HG03060 (cell line): ENCODE results near the gene PLAC8L1.

Experiments
- ATAC-seq: cut with Tn5 transposase; IDR thresholded peaks from one replicate; pipeline ENCODE4 v1.9.1; 2021; ENCODE audit warnings: low read depth, moderate number of reproducible peaks; ENCODE audit not compliant: unreplicated experiment

Gene PLAC8L1

GRCh38 chr5:146081556-146081955 is 23.8 kb downstream of the PLAC8L1 start:
- no peak for ATAC-seq

DNA sequence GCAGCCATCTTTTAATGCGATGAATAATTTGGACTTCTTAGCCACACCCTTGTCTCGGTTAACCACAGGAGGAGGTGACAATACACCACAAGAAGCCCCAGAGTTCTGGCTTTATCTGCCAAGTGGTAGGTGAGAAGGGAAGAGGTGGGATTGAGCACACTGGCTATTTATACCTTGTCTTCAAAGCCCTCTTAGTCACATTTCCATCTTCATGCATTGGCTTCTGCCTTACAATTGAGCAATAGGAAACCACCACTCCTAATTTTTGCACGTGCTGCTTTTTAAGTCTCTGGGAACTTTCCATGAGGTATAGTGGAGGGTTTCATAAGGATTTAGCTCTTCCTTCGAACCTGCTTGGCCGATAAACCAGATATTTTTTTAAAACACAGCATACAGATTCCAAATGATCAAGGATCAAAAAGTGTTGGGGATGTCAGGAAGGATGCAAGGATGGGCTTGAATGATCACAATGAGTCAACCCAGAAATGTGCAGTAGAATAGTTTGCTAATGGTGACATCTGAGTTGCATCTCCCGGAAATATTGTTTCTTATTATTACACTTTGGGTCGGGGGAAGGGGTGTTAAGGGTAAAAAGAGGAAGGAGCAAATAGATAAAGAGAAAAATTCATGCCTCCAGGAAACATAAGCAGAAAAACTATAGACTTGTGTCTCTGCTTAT is 25.5 kb downstream of the PLAC8L1 start:
- ATAC-seq: no peak

DNA sequence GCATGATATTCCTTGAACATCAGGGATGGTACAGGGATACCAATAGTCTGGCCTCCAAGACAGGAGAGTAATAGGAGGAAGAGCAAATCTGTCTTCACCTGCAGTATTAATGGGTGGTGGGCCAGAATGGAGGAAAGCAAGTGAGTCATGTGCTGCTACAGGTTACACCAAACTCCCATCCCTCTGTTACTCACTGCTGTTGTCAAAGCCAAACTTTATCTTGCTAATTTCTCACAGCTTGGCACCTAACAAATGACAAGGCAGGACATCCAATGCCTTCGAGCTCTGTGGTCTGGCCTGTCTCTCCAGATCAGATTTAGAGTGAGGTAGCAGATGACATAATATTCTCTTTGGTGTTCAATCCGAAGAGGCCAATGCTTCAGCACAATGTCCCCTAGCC is 26.8 kb downstream of the PLAC8L1 start:
- ATAC-seq: no peak

- no peak for ATAC-seq
These were observed 28.9 kb downstream of the PLAC8L1 start for GRCh38 chr5:146076455-146076854.

DNA sequence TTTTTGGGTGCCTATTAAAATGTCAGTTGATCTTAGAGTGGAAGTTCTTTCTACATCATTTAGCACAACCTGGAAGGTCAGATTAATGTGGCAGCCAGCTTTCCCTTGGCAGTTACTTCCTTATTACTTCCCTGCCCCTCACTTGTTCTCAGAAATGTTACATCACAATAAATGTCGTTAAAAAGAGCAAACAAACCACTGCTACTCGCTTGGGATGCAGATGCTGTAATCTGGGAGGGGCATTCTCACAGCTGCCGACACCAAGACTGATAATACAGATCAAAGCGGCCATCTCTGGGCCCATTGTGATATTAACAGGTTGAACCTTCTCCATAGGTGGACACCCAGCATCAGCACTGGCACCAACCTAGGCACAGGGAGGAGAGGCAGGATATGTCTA is 29.3 kb downstream of the PLAC8L1 start:
- no peak for ATAC-seq

GRCh38 chr5:146073239-146073900 is 32.0 kb downstream of the PLAC8L1 start:
- no peak for ATAC-seq

DNA sequence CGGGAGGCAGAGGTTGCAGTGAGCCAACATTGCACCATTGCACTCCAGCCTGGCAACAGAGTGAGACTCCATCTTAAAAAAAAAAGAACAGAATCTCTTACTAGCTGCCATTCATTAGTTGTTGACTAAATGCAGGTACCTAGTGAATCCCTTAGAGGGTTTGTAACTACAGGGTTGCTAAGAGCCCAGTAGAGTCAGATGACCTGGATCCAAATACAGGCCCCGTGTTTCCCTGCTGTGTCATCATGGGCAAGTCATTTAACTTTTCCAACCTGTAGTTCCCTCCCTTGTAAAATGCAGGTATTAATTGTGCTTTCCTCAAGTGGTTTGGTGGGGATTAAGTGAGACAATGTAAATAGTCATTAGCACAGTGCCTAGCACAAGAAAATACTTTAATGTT is 32.8 kb downstream of the PLAC8L1 start:
- no peak for ATAC-seq

- ATAC-seq: no peak
These were observed 34.2 kb downstream of the PLAC8L1 start for GRCh38 chr5:146071171-146071570.

- no peak for ATAC-seq
These were observed 34.6 kb downstream of the PLAC8L1 start for GRCh38 chr5:146070746-146071145.

DNA sequence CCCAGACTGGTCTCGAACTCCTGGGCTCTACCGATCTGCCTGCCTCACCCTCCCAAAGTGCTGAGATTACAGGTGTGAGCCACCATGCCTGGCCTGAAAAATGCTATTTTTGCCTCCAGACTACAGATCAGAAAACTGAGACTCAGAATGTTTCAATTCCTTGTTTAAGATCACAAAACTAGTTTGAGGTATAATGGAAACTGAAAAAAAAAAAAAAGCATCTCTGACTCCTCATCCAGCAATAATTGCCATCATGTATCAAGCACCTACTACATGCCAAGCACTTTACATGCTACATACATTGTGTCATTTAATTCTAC is 35.6 kb downstream of the PLAC8L1 start:
- ATAC-seq: peak; percentile 51

DNA sequence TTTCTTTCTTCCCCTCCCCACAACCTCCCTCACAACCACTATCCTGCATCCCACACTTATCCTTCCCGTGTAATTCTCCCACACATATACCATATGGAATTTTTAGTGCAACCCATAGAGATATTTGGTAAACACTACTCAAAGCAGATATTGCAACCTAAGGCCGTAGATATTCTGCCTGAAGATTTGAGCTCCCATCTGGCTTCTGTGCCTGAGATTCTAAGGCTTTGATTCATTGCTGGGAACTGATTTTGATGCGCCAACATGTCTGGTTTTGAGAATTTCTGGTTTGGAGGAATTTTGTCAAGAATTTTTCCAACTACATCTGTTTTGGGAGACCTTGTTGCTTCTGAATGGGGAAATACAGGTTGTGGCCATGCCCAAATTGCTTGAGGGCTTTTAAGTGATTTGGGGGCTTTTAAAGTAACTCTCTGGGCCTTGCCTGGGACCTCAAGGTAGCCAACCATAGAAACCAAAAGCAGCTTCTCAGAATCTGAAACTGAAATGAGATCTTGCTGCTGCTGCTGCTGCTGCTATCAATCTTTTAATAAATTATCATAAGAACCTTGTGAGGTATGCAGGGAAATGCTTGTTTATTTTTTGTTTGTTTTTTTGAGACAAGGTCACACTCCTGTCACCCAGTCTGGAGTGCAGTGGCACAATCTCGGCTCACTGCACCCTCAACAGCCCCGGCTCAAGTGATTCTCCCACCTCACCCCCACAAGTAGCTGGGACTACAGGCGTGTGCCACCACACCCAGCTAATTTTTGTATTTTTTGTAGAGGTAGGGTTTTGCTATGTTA is 36.2 kb downstream of the PLAC8L1 start:
- ATAC-seq: peak; percentile 15

DNA sequence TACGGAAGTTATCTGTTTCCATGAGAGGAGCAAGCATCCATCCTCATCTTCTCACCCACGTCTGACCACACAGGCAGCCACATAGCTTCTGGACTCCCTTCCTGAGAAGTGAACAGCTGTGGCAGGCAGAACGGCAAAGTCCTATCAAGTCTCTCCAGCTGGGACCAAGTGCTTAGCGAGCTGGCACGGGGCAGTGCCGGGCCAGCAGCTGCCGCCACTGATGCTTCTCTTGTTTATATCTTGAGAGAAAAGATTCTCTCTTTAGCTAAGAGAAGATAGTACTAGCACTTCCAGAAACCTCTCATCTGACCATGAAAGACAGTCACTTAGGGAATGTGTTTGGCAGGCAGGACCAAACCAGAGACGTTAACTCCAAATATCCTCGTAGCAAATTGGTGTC is 37.2 kb downstream of the PLAC8L1 start:
- ATAC-seq: no peak

GRCh38 chr5:146066968-146067367 is 38.4 kb downstream of the PLAC8L1 start:
- ATAC-seq: no peak

DNA sequence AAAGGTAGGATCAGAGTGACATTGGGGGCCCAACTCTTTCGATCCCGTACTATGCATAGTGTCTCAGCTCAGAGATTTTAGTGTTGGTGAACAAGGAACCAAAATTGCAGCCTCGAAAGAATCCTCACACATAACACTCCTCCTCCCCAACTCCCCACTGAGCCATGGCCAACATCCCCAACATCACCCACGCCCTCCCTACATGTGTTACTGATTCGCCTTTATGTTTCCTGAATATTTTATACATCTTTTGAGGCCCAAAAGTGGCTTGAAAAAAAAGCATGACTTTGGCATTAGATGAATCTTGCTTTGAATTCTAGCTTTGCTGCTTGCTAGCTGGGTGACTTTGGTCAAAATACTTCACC is 45.2 kb downstream of the PLAC8L1 start:
- no peak for ATAC-seq

DNA sequence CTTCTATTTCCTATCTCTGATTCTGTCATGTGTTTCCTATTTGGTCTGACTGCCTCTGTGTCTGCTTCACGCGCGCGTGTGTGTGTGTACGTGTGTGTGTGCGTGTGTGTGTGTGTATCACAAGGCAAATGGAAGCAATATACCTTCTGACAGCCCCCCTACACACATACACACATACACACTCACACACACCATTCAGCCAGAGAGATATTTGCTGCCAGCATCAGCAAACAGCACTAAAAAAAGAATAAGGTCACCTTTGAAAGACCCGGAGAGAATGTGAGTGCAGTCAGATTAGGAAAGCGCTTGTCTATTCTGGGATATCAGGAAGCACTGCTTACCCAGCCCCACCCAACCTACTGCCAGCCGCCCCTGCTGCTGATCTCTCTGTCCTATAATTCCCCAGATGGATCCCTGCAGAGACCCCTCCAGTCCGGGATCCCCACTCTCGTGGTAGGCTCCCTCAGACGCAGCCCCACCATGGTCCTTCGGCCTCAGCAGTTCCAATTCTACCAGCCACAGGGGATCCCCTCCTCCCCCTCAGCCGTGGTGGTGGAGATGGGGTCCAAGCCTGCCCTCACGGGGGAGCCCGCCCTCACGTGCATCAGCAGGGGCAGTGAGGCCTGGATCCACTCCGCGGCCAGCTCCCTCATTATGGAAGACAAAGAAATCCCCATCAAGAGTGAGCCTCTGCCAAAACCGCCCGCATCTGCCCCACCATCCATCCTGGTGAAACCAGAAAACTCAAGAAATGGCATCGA is 45.7 kb downstream of the PLAC8L1 start:
- no peak for ATAC-seq

- ATAC-seq: no peak
These were observed 49.9 kb downstream of the PLAC8L1 start for GRCh38 chr5:146055432-146055831.

DNA sequence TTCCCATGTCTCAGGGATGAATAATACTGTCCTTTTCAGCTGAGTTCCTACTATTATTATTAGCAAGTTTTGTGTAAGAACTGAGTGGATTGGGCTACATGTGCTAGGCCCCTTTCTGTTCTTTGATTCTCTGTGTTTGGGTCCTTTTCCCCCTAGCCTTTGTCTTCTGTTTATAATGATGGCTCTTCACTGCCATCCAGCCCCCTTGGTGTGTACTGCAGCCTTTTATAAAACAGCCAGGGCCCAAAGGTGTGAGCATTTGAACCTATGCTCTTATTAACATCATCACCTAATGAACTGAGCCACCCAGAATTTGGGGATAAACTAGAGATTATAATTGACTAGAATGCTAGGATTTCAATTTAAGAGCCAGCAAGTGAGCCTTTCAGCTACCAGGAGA is 52.6 kb downstream of the PLAC8L1 start:
- ATAC-seq: no peak

GRCh38 chr5:146051678-146052077 is 53.7 kb downstream of the PLAC8L1 start:
- no peak for ATAC-seq

DNA sequence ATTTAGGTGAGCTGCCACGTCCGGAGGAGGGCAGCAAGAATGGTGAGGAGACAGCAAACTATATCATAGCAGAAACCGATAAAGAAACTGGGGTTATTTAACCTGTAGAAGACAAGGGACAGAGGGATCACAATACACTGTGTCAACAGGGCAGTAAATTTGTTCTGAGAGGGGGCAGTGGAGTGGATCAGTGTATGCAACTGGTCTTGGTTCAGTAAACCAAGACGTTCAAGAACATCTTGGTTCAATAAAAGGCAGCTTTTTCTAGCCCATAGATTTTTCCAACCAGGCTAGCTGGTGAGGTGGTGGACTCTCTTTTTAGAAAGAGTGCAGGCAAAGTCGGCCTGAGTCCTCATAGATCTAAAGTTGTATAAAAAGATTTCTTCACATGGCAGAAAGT is 55.3 kb downstream of the PLAC8L1 start:
- no peak for ATAC-seq

DNA sequence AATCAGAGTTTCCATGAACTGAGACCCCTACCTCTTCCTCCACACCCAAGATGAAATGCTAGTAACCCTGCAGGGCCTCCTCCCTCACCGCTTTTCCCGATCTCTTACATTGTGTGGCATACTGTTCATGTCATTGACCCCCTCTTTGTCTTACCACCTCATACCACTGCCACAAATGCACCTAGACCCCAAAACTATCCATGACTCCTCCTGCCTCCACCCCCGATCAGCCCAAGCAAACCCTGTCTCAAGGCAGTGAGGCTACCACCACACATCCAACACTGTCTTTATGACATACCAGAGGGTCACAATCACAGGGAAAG is 55.7 kb downstream of the PLAC8L1 start:
- ATAC-seq: no peak

DNA sequence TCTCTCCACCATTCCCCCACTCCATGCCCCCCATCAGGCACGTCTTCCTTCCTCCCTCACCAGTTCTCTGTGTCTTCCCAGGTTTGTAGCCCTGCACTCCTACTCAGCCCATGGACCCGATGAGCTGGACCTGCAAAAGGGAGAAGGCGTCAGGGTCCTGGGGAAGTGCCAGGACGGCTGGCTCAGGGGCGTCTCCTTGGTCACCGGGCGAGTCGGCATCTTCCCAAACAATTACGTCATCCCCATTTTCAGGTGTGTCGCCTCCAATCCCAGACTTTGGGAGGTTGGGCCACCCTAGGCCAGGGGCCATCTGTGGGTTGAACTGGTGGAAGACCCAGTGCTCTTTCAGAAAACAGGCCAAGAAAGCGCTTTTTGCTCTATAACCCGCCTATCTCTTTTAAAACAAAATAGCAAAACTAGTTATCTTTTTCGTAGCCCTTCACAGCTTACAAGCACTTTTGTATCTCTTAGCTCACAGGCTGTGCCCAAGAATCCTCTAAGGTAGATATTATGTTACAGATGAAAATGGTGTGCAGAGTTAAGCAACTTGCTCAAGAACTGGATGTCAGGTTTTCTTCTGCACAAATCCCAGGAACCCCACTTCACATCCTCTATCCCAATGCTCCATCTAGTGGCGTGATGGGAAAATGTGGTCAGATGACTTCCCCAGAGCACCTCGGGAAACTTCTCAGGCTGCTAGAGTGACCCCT is 56.2 kb downstream of the PLAC8L1 start:
- no peak for ATAC-seq
